HG03342 (cell line): ENCODE data around the gene SBK1.
A peak's percentile ranks its signal among the peaks of the same experiment; 100 is the strongest.
"Not testable (repeated sequence)": the region's sequence is repeated elsewhere in the genome, so short reads cannot be mapped to it uniquely, and the experiment has no call there.

Experiments
- ATAC-seq: cut with Tn5 transposase; IDR thresholded peaks from one replicate; pipeline ENCODE4 v1.9.1; 2021; ENCODE audit warnings: mild to moderate bottlenecking, moderate library complexity; ENCODE audit not compliant: unreplicated experiment

SBK1 gene

DNA sequence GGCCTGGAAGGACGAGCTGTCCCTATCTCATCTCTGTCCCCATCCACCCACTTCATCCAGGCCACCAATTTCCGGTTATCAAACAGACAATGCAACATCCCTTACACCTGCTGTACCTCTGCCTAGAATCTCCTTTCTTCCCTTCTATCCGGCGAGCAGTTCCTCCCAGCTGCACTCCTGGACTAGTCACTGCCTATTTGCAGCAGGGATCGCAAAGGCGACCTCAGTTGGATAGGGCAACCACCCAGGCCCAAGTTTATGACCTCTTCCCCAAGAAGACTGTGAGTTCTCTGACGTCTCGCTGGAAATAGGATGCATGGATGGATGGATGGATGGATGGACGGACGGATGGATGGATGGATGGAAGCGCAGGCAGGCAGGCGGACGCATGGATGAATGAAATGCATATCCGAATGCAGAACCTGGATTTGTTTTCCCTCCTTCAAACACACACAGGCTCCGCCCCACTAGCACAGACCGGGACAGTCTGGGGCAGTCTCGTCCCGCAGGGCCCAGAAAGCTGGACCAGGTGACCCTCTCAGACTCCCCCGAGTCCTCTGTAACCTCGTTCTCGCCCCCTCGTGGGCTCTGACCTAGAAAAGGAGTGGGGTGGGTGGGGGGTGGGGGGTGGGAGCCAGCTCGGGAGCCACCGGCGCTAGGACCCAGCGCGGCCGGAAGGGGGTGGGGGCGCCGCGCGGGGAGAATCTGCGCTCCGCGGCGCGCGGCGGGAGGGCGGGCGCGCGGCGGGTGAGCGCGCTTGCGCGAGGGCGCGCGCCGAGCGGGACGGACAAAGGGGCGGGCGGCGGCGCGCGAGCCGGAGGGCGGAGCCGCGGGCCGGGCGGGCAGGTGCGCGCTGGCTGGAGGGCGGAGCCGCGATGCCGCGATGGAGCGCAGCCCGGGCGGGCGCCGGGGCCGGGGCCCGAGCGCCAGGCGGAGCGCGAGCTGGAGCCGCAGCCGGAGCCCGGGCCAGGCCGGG lies at the start of gene SBK1:
Gene SBK1 (plus strand): TSS at position 875 of the 976 bp plus-strand sequence. CDS start 24,867 bp downstream, outside the sequence.
- ATAC-seq, result peak; percentile 74

DNA sequence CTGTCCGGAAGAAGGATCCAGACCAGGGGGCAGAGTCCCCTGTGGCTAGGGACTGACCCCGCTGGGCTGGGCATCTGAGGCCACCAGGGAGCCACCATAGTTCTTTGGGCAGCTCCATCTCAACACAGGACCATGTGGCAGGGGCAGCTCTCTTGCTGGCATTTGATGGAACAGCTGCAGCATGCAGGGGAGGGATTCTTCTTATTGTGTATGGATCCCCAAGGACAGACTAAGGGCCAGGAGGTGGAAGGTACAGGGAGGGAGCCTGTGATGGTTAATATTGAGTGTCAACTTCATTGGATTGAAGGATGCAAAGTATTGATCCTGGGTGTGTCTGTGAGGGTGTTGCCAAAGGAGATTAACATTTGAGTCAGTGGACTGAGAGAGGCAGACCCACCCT lies 42.8 kb upstream of the SBK1 start:
- ATAC-seq, result not testable (repeated sequence)

DNA sequence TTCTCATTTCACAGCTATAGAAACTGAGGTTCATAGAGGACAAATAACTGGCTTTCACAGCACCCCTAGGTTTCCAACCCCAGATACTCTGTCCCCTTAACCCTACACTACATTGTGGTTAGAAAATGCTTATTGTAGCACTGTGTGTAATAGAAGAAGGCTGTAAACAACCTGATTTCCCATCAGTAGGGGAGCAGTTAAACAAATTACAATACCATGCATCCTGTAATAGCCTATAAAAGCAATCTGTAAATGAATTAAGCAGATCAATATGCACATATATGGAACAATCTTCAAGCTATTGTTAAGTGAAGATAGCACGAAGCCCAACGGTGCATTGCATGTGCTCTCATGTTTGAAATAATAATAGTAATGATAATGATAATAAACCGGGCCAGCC lies 41.3 kb upstream of the SBK1 start:
- no peak for ATAC-seq

DNA sequence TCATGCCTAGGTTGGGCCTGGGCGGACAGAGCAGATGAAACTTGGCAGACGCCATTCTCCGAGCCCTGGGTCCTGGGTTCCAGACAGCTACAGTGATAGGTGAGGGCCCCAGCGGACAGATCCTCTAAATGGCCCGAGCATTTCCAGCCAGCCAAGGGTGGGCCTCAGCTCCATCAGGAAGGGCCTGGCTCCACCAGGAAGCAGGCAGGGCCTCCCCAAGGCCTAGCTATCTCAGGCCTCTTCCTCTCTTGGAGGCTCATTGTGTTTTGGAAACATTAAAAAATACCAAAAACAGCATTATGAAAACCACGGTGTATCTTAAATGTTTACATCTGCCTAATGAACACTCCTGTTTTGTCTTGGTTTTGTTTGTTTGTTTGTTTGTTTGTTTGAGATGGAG lies 38.2 kb upstream of the SBK1 start:
- ATAC-seq, result no peak

DNA sequence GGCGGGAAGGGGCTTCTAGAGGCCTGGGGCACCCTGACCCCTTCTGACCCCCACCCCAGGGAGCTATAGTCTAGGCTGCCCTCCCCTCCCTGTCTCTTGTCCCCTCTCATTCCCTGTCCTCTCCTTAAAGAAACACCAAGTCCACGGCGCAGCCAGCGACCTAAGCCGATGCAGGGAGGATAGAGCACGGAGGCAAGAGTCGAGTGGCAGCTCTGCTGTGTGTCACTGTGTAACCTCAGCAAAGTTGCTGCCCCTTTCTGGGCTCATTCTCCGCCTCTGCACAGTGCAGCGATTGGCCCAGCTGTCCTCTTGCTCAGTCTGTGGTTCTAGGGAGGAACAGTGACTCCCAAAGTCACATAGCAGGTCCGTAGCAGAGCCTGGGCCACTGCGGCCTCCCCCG lies 36.5 kb upstream of the SBK1 start:
- no peak for ATAC-seq

DNA sequence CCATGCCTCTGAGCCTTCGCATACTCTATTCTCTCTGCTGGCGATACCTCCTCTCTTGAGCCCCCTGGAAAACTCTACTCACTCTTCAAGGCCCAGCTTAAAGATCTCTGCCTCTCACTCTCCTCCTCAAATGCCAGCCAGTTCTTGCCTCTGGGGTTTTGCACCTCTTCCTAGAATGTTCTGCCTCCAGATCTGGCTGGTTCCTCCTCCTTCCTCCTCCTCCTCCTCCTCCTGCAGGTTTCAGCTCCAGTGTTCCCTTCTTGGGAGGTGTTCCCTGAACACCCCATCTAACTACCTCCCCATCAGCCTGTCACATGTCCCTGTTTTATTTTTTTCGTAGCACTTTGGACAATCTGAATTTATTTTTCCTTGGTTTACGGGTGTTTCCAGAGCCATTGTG lies 35.1 kb upstream of the SBK1 start:
- no peak for ATAC-seq

DNA sequence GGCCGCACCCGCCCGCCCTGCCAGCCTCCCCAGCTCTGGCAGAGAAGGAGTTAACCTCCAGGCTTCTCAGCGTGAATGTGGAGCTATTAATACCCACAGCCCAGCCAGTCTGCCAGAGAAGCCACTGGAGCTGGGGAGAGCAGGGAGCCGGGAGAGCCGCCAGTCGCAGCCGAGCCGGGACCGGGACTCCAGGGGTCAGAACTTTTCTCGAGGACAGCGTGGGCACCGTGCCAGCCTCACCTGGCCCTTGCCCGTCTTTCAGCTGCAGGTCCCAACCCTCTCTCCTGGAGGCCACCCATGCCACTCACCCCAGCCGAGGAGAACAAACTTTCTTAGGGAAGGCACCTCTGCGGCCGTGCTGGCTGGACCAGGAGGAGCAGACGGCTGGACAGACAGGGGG lies 33.8 kb upstream of the SBK1 start:
- ATAC-seq, result no peak

DNA sequence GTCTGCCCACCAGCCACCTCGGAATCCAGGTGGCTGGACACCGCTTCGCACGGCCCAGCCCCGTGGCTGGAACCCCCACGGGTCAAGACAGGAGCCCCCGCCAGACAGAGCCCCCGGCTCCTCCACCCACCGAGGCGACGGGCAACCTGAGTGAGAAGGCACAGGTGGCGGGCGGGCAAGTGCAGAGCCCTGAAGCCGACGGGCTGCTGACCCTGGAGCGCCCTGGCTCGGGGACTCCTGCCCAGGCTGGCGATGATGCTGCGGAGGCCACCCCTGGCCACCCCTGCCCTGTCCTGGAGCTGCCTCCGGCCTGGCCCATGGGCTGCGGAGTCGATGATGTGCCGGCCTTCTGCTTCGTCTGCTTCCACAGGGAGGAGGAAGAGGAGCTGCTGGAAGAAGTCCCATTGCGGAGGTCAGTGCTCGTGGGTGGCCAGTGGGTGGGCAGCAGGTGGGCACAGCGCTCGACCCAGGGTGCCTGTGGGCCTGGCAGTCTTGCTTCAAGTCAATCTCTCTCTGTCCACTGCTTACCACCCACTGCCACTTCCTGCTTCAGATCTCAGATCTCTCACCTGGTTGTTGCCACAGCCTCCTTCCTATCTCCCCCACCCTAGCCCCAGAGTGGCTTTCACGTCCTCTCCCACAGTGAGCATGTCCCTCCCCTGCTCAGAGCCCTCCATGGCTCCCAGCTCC lies 33.1 kb upstream of the SBK1 start:
- no peak for ATAC-seq

DNA sequence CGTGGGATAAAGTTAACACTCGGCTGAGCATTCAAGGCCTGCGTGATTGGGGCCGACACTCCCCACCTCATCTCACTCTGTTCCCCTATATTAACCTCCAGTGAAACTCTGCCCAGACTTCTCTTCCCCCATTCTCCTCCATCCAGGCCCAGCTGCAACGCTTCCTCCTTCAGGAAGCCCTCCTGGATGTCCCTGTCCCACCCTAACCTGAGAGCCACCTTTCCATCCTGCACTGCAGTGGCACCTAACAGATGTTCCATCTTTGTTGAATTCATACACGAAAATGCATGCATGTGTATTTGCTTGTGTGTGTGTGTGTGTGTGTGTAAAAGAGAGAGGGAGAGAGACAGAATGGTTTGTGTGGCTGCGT lies 32.6 kb upstream of the SBK1 start:
- ATAC-seq, result no peak

DNA sequence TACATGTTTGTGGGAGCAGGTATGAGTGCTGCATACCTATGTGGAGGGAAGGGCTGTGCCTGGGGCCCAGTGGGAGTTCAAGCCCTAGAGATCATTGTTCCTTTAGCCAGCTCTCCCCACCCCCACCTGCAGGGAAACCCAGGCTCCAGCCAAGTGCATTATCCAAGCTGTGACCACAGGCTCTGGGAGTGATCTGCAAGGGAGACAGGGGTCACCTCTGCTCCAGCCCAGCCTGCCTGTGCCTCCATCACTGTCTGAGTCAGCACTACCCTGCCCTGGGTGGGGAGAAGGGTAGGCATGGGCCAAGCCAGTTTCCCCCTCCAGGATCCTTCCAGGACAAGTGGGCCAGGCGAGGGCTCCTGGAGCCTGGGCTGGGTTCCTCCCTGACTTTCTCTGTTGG lies 32.1 kb upstream of the SBK1 start:
- ATAC-seq, result no peak

DNA sequence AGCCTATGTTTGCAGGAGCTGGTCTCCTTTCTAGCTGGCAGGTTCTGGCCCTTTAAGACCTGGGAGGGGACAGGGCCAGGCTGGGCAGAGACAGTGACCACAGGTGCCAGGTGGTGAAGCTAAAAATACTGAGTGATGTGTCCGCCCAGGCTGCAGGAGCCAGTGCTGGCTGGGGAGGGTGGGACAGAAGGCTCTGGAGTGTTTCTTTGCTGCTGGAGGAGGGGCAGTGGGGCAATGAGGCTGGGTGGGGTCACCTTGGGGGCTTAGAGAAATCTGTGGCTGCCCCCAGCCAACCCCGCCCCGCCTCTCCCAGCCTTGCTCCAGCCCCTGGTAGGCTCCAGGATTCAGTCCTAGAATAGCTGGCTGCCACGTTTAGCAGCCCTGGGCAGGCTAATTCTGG lies 30.4 kb upstream of the SBK1 start:
- ATAC-seq, result no peak

DNA sequence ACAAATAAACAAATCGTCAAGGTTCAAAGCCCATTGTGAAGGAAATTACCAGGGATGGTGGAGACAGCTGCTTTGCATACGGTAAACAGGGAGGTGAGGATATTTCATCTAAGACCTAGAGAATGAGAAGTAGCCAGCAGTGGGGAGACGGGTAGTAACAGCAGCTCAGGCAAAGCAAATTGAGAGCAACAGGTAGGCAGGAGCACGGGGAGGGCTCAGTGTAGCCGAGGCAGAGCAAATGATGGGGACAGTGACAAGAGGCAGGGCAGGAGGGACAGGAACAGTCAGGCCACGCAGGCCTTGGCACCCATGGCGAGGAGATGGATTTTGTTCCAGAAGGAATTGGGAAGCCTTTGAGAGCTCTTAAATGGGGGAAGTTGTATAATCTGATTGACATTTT lies 29.0 kb upstream of the SBK1 start:
- no peak for ATAC-seq

DNA sequence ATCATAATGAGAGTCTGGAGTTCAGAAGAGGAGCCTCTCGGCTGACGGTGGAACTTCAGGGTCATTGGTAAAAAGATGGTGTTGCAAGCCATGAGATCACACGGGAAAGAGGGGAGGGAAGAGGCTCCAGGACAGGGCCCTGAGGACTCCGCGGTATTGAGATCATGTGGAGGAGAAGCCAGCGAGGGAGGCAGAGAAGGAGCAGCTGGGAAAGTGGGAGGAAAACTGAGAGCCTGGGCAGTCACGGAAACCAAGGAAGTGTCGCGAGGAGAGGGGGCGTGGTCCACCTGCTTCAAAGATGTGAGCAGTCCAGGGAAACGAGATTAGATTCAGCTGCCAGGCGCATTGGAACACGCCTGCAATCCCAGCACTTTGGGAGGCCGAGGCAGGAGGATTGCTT lies 27.7 kb upstream of the SBK1 start:
- no peak for ATAC-seq

DNA sequence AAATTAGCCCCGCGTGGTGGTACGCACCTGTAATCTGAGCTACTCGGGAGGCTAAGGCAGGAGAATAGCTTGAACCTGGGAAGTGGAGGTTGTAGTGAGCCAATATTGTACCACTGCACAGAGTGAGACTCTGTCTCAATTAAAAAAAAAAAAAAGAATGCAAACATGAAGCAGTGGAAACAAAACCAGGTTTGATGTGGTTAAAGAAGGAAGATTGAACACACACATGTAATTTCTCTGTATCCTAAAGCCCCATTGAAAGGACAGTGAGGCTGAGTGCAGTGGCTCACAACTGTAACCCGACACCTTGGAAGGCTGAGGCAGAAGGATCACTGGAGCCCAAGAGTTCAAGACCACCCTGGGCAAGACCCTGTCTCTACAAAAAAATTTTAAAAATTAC lies 26.5 kb upstream of the SBK1 start:
- ATAC-seq, result no peak

DNA sequence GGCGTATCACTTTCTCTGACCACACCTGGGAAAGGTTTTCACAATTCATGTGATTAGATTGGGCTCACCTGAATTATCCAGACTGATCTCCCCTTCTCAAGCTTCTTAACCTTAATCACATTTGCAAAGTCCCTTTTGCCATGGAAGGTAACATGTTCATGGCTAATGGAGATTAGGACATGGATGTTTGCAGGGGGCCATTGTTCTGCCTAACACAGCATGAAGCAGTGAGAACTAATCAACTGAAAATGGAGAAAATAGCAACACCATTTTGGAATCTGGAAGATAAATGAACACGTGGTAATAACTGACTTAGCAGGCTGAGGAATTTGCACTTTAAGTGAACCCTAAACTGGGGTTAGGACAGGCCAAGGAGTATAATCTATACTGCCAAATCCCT lies 25.0 kb upstream of the SBK1 start:
- ATAC-seq, result no peak

DNA sequence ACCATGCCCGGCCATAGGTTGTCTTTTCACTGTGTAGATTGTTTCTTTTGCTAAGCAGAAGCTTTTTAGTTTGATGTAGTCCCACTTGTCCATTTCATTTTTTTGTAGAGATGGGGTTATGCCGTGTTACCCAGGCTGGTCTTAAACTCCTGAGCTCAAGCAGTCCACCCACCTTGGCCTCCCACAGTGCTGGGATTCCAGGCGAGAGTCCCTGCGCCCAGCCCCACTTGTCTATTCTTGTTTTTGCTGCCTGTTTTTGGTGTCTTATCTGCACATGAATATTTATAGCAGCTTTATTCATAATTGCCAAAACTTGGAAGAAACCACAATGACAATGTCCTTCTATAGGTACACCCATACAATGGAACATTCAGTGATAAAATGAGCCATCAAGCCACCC lies 18.8 kb upstream of the SBK1 start:
- no peak for ATAC-seq

DNA sequence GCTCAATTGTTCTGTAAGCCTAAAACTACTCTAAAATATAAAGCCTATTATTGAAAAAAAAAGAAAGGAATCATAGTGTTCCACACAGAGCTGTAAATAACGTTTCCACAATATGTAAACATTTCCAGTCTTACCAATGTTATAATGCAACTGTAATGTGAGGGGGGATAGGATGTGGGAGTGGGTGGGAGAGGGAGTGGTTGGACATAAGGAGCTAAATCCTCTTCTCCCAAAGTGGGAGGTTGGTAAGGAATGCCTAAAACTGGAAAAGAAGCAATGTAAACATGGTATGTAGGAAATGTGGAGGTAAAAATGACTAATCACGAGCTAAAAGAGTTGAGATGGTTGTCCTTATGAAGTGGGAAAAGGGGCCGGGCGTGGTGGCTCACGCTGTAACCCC lies 17.6 kb upstream of the SBK1 start:
- no peak for ATAC-seq

DNA sequence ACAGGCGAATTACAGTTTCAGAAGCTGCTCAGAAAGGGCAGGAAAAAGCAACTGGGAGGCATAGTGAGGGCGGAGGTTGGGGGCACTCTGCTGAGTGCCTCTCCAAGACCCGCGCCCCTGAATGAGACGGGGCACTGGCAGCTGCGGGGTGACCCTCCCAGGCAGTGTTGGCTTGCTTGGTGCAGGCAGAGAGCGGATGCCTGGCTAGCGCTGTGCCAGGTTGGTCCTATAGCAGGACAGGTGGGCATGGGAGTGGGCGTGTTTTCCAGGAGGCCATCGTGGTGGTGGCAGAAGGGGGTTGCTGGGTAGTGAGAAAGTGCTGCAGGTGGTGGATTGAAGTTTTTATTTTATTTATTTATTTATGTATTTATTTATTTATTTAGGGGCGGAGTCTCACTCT lies 16.0 kb upstream of the SBK1 start:
- ATAC-seq, result no peak

DNA sequence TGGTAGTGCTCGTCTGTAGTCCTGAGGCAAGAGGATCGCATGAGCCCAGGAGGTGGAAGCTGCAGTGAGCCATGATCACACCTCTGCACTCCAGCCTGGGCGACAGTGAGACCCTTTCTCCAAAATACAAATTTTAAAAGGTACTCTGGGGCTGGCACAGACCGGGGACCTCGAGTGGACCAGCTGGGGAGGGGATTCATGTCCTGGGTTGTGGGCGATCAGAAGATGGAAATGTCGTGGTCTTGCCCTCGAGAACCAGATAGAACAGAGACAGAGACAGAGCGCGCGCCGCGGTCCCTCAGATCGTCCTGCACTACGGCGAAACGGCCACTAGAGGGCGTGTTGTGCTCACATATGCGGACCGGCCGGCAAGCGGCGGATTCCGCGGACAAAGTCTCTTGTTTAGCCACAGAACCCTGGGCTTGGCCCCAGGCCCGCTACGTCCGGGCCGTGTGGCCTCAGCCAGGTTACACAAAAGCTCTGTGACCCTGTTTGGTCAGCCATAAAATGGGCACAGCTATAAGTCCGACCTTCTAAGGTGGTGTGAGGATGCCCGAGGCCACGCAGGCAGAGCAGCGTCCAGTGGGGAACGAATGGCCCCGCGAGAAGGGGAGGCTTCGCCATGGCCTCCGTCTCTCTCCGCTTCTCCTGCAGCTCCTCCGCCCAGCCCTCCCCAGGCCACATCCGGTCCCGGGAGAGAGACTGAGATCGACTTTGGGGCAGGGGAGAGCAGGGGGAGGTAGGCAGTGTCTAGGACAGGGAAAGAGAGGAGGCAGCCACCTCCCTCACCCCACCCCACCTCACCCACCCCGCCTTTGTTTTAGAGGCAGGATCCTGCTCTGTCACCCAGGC lies 14.6 kb upstream of the SBK1 start:
- no peak for ATAC-seq

DNA sequence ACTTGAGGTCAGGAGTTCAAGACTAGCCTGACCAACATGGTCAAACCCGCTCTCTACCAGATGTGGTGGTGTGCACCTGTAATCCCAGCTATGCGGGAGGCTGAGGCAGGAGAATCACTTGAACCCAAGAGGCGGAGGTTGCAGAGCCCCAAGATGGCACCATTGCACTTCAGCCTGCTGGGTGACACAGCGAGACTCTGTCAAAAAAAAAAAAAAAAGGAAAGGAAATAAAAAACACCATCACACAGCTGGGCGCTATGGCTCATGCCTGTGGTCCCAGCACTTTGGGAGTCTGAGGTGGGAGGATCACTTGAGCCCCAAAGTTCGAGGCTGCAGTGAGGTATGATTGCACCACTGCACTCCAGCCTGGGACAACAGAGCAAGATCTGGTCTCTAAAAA lies 13.3 kb upstream of the SBK1 start:
- no peak for ATAC-seq
